HCT116 (cell line): ENCODE measurements around the gene FERMT1. TPM values are rescaled to one million over a fixed set of nuclear protein-coding genes. Genes with fewer than 3 reads are reported as not detected.
A peak's percentile ranks its signal among the peaks of the same experiment; 100 is the strongest.

Source experiments
- ATAC-seq: fragments of 200-7000 bp; cut with Tn5 transposase; 2 replicates; pipeline ENCODE4 v1.9.1; 2020; ENCODE audit warnings: mild to moderate bottlenecking, moderate library complexity
- BruUV-seq: library from RNA; stranded (reverse); fragments of 400-500 nt; replicated peaks from 2 replicates; lab custom pipeline; 2021; lab: Mats Ljungman, UMichigan
- CTCF ChIA-PET: fragments of 300-600 bp; sonication (Branson Sonifier 250); formaldehyde crosslinking; loops from one replicate; lab custom pipeline; 2021; ENCODE audit warnings: antibody characterized with exemption; lab: Charles Lee
- POLR2A ChIA-PET: fragments of 300-600, 350-600 bp; sonication (Branson Sonifier 250); formaldehyde crosslinking; loops from one replicate; lab custom pipeline; 2021; ENCODE audit warnings: antibody characterized with exemption; lab: Charles Lee
- RAD21 ChIA-PET, 2 experiments: fragments of 300-600 bp; sonication (Branson Sonifier 250); formaldehyde crosslinking; loops; one replicate each; lab custom pipeline; 2023; ENCODE audit warnings: low total read pairs in 2 of 2; ENCODE audit not compliant: uncharacterized antibody in 2 of 2, unreplicated experiment in 2 of 2, low non-redundant PET in 1 of 2; lab: Charles Lee
- DNase-seq: peaks from one replicate; pipeline ENCODE4 v3.0.0-alpha.2; 2010; ENCODE audit warnings: low read depth, low spot score
- H2AFZ ChIP-seq: fragments of 200-600 bp; shearing (Covaris generic), sonication (generic); 2 replicates; pipeline ENCODE4 v1.6.1; 2017; ENCODE audit warnings: low read depth, mixed run types, mixed read lengths, antibody characterized with exemption, low read length; ENCODE audit not compliant: poor library complexity, severe bottlenecking
- H3K27ac ChIP-seq: 2 replicates; pipeline ENCODE4 v1.5.1; 2012; ENCODE audit warnings: low read depth, low read length
- H3K27me3 ChIP-seq: fragments of 200-600 bp; sonication (generic); 2 replicates; pipeline ENCODE4 v1.6.1; 2016; ENCODE audit warnings: mixed run types, low read length, mixed read lengths; ENCODE audit not compliant: insufficient read depth
- H3K36me3 ChIP-seq, 2 experiments: fragments of 200-500 bp in 1 of 2; fragments of 200-600 bp in 1 of 2; sonication (Bioruptor generic) in 1 of 2; sonication (generic) in 1 of 2; 2 replicates each; pipeline versions ENCODE4 v1.5.1 to v1.6.1; 2014 to 2016; ENCODE audit warnings: low read length in 2 of 2, inconsistent platforms in 1 of 2, mixed read lengths in 1 of 2, mixed run types in 1 of 2; ENCODE audit not compliant: insufficient read depth in 2 of 2, control insufficient read depth in 1 of 2
- H3K4me1 ChIP-seq, 2 experiments: fragments of 200-600 bp in 1 of 2; sonication (generic) in 1 of 2; 2 replicates each; pipeline versions ENCODE4 v1.5.1 to v1.6.1; 2012 to 2017; ENCODE audit warnings: low read length in 2 of 2, inconsistent platforms in 1 of 2, mild to moderate bottlenecking in 1 of 2, mixed read lengths in 1 of 2, mixed run types in 1 of 2, moderate library complexity in 1 of 2; ENCODE audit not compliant: insufficient read depth in 2 of 2, control insufficient read depth in 1 of 2
- H3K4me2 ChIP-seq: fragments of 200-600 bp; sonication (generic); 2 replicates; pipeline ENCODE4 v1.6.1; 2017; ENCODE audit warnings: mixed run types, low read length, mixed read lengths
- H3K4me3 ChIP-seq, 2 experiments: fragments of 200-600 bp in 1 of 2; sonication (generic) in 1 of 2; replicated peaks in 1 of 2; 2 replicates each; pipeline ENCODE4 v1.5.1; 2011 to 2016; ENCODE audit warnings: low read length in 2 of 2, control low read depth in 1 of 2, low read depth in 1 of 2, mild to moderate bottlenecking in 1 of 2, mixed read lengths in 1 of 2, mixed run types in 1 of 2
- H3K79me2 ChIP-seq: fragments of 200-600 bp; sonication (generic); 2 replicates; pipeline ENCODE4 v1.6.1; 2017; ENCODE audit warnings: mild to moderate bottlenecking, mixed run types, low read length, moderate library complexity, mixed read lengths; ENCODE audit not compliant: insufficient read depth
- H3K9ac ChIP-seq: fragments of 200-600 bp; sonication (generic); 2 replicates; pipeline ENCODE4 v1.6.1; 2016; ENCODE audit warnings: low read length, mixed read lengths
- H3K9me2 ChIP-seq: fragments of 200-600 bp; sonication (generic), shearing (Covaris generic); 2 replicates; pipeline ENCODE4 v1.6.1; 2017; ENCODE audit warnings: mixed run types, mild to moderate bottlenecking, moderate library complexity; ENCODE audit not compliant: insufficient read depth
- H3K9me3 ChIP-seq, 2 experiments: fragments of 200-500 bp in 1 of 2; fragments of 200-600 bp in 1 of 2; sonication (Bioruptor generic) in 1 of 2; sonication (generic) in 1 of 2; 2 replicates each; pipeline ENCODE4 v1.6.1; 2014 to 2017; ENCODE audit warnings: low read length in 2 of 2, mixed read lengths in 2 of 2, inconsistent platforms in 1 of 2, low read depth in 1 of 2, mild to moderate bottlenecking in 1 of 2, mixed run types in 1 of 2, moderate library complexity in 1 of 2; ENCODE audit not compliant: control insufficient read depth in 1 of 2, insufficient read depth in 1 of 2
- H4K20me1 ChIP-seq: fragments of 200-600 bp; sonication (generic), shearing (Covaris generic); 2 replicates; pipeline ENCODE4 v1.6.1; 2017; ENCODE audit warnings: mixed run types, mild to moderate bottlenecking, moderate library complexity; ENCODE audit not compliant: insufficient read depth
- CBX3 ChIP-seq: IDR thresholded peaks from 2 replicates; pipeline ENCODE4 v1.6.1; 2012; ENCODE audit warnings: low read depth
- CEBPB ChIP-seq: IDR thresholded peaks from 2 replicates; pipeline ENCODE4 v1.6.1; 2012; ENCODE audit warnings: low read depth
- EGR1 ChIP-seq: IDR thresholded peaks from 2 replicates; pipeline ENCODE4 v1.6.1; 2012; ENCODE audit warnings: low read depth
- EZH2 ChIP-seq: fragments of 200-600 bp; sonication (generic); IDR thresholded peaks from 2 replicates; pipeline ENCODE4 v1.6.1; 2017; ENCODE audit warnings: antibody characterized with exemption, mixed run types
- FOSL1 ChIP-seq: IDR thresholded peaks from 2 replicates; pipeline ENCODE4 v1.6.1; 2012; ENCODE audit warnings: low read depth
- JUND ChIP-seq: IDR thresholded peaks from 2 replicates; pipeline ENCODE4 v1.6.1; 2012
- RAD21 ChIP-seq: IDR thresholded peaks from 2 replicates; pipeline ENCODE4 v1.6.1; 2012; ENCODE audit warnings: low read depth, mild to moderate bottlenecking
- REST ChIP-seq: IDR thresholded peaks from 2 replicates; pipeline ENCODE4 v1.6.1; 2012; ENCODE audit warnings: low read depth
- SP1 ChIP-seq: IDR thresholded peaks from 2 replicates; pipeline ENCODE4 v1.6.1; 2012; ENCODE audit warnings: low read depth
- SRF ChIP-seq: IDR thresholded peaks from 2 replicates; pipeline ENCODE4 v1.6.1; 2012; ENCODE audit warnings: low read depth
- ZFX ChIP-seq: fragments of 450-650 bp; IDR thresholded peaks from 2 replicates; pipeline ENCODE4 v1.6.1; 2017
- intact Hi-C: fragments of 100-400 bp; cut with micrococcal nuclease; formaldehyde crosslinking; loops from 2 replicates; pipeline ENCODE4 v1.10.0; 2022
- total RNA-seq: library from RNA; stranded (reverse); gene quantifications from one replicate; pipeline ENCODE4 v1.2.1, GENCODE V29; 2021; ENCODE audit not compliant: unreplicated experiment
- TF ChIP-seq, protein P1 (sequence below), 3 experiments: fragments of 200-600 bp in 1 of 3; sonication (generic) in 1 of 3; IDR thresholded peaks in 2 of 3; conservative IDR thresholded peaks in 1 of 3; 2 replicates each; pipeline ENCODE4 v1.5.1; 2012 to 2017; ENCODE audit warnings: low read depth in 2 of 3, low read length in 2 of 3, antibody characterized with exemption in 1 of 3, borderline replicate concordance in 1 of 3, control low read depth in 1 of 3, mild to moderate bottlenecking in 1 of 3, mixed read lengths in 1 of 3, mixed run types in 1 of 3, moderate library complexity in 1 of 3; ENCODE audit not compliant: insufficient read depth in 1 of 3
- TF ChIP-seq, protein P2 (sequence below): IDR thresholded peaks from 2 replicates; pipeline ENCODE4 v1.6.1; 2012
- TF ChIP-seq, protein P3 (sequence below): IDR thresholded peaks from 2 replicates; pipeline ENCODE4 v1.6.1; 2012

The FERMT1 gene
- total RNA-seq, 1 experiment from 2014 or later, result 34.9 TPM

GRCh38 chr20:6157345-6157744 is 34.5 kb upstream of the FERMT1 start:
- no peaks in the 10 kb centered on the region for H3K9me2 ChIP-seq
- H3K9ac ChIP-seq, result no peak overlapping the region
- H3K36me3 ChIP-seq, result no peaks in the 10 kb centered on the region
- no peak overlapping the region for H3K4me3 ChIP-seq
- no peak overlapping the region for H2AFZ ChIP-seq
- 0 out of 2 replicates have a peak, but pooled peaks cover 8% of the 10 kb centered on the region for H3K27me3 ChIP-seq
- DNase-seq, result no peak
- ATAC-seq, result peak; percentile 86
- no peaks in the 10 kb centered on the region for H3K4me1 ChIP-seq
- POLR2A ChIA-PET, result no interaction called here
- no peak overlapping the region for H3K27ac ChIP-seq
- no peaks in the 10 kb centered on the region for H4K20me1 ChIP-seq
- intact Hi-C loops, result loop anchor here (5.0 kb wide), 1 partner anchor 1770 kb away; no protein-coding TSS in a partner anchor
- RAD21 ChIA-PET, result no interaction called here
- no peaks in the 10 kb centered on the region for H3K79me2 ChIP-seq
- H3K4me2 ChIP-seq, result no peak overlapping the region
- CTCF ChIA-PET, result interaction anchor here (1.0 to 1.6 kb wide), 3 partner anchors 14 to 1779 kb away, joined by 3 to 5 read pairs (median 4); no protein-coding TSS in a partner anchor
- BruUV-seq, result no TSS peak
- H3K9me3 ChIP-seq, result no peaks in the 10 kb centered on the region
- TF ChIP-seq, protein P1, sequence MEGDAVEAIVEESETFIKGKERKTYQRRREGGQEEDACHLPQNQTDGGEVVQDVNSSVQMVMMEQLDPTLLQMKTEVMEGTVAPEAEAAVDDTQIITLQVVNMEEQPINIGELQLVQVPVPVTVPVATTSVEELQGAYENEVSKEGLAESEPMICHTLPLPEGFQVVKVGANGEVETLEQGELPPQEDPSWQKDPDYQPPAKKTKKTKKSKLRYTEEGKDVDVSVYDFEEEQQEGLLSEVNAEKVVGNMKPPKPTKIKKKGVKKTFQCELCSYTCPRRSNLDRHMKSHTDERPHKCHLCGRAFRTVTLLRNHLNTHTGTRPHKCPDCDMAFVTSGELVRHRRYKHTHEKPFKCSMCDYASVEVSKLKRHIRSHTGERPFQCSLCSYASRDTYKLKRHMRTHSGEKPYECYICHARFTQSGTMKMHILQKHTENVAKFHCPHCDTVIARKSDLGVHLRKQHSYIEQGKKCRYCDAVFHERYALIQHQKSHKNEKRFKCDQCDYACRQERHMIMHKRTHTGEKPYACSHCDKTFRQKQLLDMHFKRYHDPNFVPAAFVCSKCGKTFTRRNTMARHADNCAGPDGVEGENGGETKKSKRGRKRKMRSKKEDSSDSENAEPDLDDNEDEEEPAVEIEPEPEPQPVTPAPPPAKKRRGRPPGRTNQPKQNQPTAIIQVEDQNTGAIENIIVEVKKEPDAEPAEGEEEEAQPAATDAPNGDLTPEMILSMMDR (IDR thresholded peaks at IDR 0.05 in 2 of 3, conservative IDR thresholded peaks at IDR 0.05 in 1 of 3; ENCODE audit: borderline replicate concordance in 1 of 3, insufficient read depth in 1 of 3, low read depth in 2 of 3, low read length in 2 of 3), result peak; percentile 21 to 66 (median 63); a peak in 5 of 6 replicates
- TF ChIP-seq RAD21 (peak; percentile 42; the same call in 1 of the 2 replicates), CEBPB (no peak)
- TF ChIP-seq, all 23 proteins: peak for 2

- Histone ChIP-seq H3K9ac (no peak overlapping the region), H3K36me3 (no peaks in the 10 kb centered on the region), H3K9me3 (no peaks in the 10 kb centered on the region), H3K4me3 (no peak overlapping the region), H3K4me2 (no peak overlapping the region), H3K27ac (no peak overlapping the region), H4K20me1 (no peaks in the 10 kb centered on the region), H3K27me3 (no peaks in the 10 kb centered on the region), H3K9me2 (no peaks in the 10 kb centered on the region), H3K4me1 (no peaks in the 10 kb centered on the region), H2AFZ (no peak overlapping the region), H3K79me2 (no peaks in the 10 kb centered on the region)
- RAD21 ChIA-PET, result no interaction called here
- CTCF ChIA-PET, result no interaction called here
- intact Hi-C loops, result no loop called here
- BruUV-seq, result no TSS peak
- POLR2A ChIA-PET, result no interaction called here
- ATAC-seq (no peak), DNase-seq (no peak)
- TF ChIP-seq, protein P2, sequence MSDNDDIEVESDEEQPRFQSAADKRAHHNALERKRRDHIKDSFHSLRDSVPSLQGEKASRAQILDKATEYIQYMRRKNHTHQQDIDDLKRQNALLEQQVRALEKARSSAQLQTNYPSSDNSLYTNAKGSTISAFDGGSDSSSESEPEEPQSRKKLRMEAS, result no peak
- TF ChIP-seq EGR1, result no peak
- TF ChIP-seq, protein P3, sequence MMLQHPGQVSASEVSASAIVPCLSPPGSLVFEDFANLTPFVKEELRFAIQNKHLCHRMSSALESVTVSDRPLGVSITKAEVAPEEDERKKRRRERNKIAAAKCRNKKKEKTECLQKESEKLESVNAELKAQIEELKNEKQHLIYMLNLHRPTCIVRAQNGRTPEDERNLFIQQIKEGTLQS, result no peak
- TF ChIP-seq EZH2, result no peak
- TF ChIP-seq CEBPB, result no peak
- no peak for TF ChIP-seq CBX3
- no peak for TF ChIP-seq SRF
- TF ChIP-seq REST, result no peak
- no peak for TF ChIP-seq JUND
- no peak for TF ChIP-seq ZFX
- TF ChIP-seq FOSL1, result no peak
- no peak for TF ChIP-seq SP1
Observed at GRCh38 chr20:6152777-6153176, 29.9 kb upstream of the FERMT1 start.
